Fibroblast of peridontal ligament (primary cell): ENCODE measurements around the gene ADGRL3.

ENCODE experiments used
- DNase-seq: peaks from one replicate; pipeline ENCODE4 v3.0.0-alpha.2; 2010; ENCODE audit errors: extremely low read depth

The ADGRL3 gene

DNA sequence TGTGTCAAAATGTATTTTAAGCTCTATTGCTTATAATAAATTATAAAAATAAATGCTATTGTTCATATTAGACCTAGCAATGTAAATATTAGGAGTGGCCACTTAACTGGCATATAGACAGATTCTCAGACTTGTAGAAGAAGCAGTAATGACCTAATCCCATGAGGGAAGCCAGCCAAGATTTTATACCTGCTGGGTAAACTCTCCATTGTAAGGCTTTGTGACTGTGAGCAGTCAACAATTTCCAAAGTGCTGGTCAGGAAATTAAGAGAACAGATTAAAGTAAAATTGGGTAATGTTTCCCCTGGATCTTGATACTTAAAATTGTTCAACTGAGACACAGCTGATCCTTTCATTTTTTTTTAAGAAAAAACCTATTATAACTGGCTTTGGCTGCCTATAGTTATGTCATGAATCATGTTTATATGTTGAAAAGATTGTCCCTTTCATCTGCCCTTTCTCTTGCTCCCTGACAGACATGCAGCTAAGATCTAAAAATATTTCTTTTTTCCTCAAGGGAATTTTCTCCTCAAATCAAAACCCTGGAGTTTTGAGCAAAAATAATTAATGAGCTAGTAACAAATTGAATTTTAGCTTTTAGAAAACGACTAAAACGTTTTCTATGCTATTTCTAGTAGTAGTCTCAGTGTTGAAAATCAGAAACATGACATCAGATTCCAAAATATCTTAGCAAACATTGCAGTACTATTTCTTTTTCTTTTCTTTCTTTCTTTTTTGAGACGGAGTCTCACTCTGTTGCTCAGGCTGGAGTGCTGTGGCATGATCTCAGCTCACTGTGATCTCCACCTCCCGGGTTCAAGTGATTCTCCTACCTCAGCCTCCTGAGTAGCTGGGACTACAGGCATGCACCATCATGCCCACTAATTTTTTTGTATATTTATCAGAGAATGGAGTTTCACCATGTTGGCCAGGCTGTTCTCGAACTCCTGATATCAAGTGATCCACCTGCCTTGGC is 77.9 kb downstream of the ADGRL3 start:
- DNase-seq: no peak

DNA sequence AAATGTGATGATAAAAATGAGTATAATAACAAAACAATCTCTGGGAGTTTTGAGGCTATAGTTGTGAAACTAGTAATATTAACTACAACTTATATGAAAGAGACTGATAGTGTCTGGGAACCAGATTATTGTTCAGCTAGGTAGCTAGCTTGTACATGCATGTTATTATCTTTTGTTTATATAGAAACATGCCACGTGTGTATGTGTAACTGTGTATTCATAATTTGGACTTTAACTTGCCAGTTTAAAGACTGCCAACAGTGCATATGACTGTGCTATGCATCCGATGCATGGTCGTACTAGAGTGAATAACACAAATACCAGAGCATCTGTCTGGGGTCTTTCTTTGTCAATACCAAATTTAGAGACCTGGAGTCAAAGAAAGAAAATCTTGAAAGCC is 92.2 kb downstream of the ADGRL3 start:
- no peak for DNase-seq

DNA sequence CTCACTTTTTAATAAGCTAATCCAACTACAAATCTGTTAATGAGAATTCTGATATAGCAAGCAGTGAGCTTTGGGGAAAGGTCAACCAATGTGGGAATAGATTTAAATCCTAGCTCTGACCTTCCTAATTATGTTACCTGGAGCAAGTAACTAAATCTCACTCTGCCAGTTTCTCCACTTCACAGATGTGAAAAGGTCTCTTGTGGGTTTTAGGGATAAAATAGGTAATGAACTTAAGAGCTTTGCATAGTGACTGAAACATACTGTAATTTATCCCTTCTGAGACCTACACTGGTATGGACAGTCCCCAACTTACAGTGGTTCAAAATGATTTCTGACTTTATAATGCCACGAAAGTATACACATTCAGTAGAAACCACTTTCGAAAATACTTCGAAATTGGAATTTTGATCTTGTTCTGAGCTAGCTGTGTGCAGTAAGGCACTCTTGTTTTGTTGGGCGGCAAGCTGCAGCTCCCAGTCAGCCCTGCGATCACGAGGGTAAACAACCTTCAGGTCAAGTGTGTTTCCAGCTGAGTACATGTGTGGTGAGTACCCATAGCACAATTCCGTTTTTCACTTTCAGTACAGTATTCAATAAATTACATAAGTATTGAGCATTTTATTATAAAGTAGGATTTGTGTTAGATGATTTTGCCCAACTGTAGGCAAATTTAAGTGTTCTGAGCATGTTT is 93.7 kb downstream of the ADGRL3 start:
- no peak for DNase-seq

DNA sequence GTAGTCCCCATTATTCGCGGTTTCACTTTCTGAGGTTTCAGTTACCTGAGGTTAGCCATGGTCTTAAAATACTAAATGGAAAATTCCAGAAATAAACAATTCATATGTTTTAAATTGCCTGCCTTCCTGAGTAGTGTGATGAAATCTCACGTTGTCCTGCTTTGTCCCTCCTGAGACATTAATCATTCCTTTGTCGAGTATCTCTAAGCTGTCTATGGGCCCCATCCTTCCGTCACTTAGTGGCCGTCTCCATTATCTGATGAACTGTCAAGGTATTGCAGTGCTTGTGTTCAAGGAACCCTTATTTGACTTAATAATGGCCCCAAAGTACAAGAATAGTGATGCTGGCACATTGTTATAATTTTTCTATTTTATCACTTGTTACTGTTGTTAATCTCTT is 94.8 kb downstream of the ADGRL3 start:
- no peak for DNase-seq

DNA sequence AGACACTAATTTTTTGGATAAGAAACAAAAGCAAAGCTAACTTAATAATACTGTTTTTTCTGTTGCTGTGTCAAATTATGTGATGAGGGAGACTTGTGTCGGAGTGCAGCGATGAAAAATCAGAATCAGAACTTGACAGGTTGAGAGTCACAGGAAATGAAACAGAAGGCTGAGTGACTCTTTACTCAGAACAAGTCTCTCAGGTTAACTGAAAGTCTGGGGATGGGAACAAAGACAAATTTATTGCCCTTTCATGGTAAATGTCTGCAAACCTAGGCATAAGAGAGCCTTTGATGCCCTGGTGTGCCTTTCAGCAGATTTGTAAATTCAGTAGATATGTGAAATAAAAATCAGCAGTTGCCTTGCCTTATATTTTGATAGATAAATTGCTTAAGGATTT is 96.0 kb downstream of the ADGRL3 start:
- DNase-seq: no peak

DNA sequence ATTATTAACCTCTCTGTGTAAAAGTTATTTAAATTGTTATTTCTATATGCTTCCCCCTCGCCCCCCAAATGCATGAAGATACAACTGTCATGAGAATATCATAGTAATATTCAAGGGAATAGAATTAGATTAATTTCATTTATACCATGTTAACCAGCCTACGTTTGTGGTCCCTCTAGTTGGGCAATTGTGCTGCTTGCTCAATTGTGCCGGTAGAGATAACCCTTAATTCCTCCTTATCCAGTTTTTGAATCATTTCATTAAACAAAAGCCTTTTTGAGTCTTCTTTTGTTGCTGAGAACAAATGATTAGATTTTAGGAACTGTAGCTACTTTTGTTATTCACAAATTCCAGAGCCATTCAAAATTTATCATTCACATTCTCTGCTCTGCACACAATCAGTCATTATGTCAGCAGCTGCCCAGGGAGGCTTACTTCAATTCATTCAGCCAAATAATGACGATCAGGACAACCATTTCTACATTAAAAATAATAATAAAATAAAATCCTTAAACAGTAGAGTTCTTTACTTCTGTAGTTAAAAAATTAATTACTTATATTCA is 98.1 kb downstream of the ADGRL3 start:
- no peak for DNase-seq

DNA sequence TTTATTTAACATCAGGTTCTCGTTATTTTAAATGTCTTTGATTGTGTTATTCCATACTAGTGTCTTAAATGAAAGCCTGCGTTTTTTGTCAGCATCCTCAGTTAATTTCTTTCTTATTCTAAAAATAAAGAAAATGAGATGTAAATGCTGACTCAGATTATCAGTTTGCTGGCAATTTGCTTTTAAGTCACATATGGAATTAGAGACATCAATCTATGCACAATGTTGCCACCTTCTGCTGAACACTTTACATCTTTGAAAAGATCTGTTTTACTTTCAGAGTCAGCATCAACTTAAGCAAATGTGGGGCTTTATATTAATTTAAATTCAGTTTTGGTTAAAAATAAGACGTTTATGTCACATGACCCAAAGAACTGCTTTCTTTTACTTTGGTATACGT is 99.2 kb downstream of the ADGRL3 start:
- no peak for DNase-seq

DNA sequence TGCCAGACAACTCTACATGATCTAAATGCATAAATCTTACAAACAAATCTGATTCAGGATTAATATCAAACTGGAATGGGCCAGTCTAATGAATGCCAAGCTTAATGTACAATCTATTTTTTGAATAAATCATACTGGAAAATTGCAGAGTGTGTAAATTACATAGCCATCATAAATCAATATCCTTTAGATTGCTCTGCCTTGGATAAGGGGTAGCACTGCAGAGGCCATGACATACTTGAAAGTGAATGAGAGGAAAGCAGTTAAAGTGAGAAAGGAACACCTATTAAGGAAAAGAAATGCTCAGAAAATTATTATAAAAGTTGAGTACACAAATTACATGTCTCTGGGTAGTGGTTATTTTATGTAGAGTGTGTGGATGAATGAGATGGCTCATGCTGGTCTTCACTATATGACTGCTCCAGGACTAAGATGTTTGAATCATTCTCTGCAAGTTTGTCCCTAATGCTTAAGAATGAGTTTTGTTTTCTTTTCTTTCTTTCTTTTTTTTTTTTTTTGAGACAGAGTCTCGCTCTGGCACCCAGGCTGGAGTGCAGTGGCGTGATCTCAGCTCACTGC is 100.2 kb downstream of the ADGRL3 start:
- DNase-seq: no peak

DNA sequence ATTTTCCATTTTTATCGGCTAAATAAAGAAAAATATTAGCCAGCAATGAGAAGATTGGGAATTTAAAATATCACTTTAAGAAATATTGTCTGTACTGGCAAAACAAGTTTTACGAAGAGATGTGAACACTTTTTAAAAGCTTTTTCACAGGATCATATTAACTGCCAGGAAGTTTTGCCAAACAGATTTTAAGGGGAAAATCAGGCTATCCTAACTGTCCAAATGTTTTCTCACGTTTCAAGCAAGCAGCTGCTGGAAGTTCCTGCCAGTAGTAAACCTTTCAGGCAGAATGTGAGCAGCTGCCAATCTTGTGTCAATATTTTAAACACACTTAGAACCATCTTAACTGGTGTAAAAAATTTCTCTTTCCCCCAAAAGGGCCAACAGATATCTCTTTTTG is 101.1 kb downstream of the ADGRL3 start:
- no peak for DNase-seq

DNA sequence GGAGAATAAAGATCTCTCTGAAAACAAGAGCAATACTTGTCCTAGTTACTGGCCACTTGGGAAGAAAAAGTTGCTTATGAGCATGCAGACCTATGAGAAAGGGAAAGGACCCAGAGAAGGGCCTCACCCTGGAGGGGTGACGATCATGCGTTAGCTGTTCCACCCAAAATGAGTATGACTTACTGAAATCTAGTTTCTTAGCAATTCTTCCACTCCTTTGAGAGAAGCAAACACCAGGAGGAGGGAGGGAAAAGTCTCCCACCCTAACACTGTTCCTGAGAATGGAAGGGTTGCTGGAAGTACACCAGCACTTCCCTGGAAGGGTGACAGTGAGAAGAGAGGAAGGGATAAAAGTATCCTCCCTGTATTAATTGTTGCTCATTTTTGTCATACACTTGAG is 107.9 kb downstream of the ADGRL3 start:
- DNase-seq: no peak

DNA sequence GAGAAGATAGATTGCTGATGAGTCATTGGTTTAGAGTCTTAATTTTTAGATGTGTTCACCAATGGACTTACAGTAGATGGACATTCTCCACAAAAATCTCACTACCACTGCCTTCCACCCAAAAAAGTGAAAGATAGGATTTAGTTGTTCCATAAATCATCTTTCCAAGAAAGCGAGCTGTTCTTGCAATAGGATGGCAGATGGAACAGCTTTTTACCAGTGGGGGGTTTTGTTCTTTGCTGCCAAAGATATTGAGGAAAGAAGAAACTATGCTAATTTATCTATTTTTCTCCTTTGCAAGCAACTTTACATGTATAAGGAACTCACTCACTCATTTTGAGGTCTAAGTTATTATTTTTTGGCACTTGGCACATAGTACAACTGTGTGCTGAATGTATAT is 109.5 kb downstream of the ADGRL3 start:
- no peak for DNase-seq

DNA sequence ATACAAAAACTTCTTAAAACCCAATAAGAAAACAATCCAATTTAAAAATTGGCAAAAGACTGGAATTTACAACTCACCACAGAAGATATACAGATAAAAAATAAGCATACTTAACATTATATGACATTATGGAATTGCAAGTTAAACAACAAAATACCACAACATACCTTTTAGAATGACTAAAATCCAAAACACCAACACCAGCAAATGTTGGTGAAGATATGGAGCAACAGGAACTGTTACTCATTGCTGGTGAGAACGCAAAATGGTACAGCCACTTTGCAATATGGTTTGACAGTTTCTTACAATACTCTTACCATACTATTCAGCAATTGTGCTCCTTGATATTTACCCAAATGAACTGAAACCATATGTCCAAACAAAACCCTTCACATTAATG is 112.4 kb downstream of the ADGRL3 start:
- no peak for DNase-seq

DNA sequence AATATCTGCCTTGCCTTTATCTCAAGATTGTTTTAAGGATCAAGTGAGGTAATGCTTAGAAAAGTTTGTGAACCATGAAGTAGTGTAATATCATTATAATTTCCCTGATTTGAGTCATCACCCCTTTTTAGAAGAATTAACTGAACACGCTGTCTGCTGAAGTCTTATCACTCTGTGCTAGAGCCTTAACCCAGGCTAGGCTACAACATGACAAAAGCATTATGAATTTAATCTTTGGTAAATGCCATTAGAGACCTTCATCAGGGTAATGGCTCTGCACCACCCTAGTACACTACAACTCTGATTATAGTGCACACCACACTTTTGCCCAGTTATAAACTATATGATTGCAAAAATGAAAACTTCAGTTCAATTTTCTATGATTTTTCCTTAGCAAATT is 118.3 kb downstream of the ADGRL3 start:
- DNase-seq: no peak

DNA sequence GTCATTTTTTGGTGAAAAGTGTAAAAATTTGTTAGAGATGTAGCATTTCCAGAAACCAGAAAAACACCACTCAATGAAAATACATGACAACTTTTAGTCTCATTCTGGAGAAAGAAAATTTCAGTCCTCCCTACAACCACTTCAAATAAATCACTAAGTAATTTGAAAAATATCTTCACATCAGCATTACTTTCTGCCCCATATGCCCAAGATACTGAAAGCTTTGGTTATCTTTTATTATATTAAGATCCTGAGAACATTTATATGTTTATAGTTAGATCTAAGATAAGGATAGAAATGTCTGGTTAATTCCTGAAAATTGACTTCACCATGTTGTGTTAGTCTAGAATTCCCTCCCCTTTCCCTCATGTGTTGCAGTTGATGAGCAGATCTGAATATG is 119.0 kb downstream of the ADGRL3 start:
- no peak for DNase-seq

DNA sequence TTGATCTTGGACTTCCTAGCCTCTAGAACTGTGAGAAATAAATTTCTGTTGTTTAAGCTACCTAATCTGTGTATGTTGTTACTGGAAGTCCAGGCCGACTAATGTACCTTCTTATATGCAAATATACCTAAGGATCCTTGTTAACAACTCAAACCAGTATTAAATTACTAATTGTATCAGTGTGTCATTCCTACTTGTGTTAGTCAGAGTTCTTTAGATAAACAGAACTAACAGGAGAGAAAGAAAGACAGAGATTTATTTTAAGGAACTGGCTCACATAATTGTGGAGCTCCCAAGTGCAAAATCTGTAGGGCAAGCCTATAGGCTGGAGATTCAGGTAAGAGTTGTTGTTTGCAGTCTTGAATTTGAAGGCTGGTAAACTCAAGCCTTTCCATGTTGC is 120.0 kb downstream of the ADGRL3 start:
- no peak for DNase-seq

DNA sequence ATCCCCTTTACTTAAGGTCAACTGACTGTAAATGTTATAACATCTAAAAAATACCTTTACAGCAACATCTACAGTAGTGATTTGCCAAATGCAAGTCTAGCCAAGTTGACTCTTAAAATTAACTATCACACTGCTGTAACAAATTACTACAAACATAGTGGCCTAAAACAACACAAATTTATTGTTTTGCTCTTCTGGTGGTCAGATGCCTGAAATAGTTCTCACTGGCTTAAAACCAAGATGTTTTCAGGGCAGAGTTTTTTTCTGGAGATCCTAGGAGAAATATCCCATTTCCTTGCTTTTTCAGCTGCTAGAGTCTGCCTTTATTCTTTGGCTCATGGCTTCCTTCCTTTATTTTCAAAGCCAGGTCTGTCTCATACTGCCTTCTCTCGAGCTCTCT is 120.5 kb downstream of the ADGRL3 start:
- no peak for DNase-seq

DNA sequence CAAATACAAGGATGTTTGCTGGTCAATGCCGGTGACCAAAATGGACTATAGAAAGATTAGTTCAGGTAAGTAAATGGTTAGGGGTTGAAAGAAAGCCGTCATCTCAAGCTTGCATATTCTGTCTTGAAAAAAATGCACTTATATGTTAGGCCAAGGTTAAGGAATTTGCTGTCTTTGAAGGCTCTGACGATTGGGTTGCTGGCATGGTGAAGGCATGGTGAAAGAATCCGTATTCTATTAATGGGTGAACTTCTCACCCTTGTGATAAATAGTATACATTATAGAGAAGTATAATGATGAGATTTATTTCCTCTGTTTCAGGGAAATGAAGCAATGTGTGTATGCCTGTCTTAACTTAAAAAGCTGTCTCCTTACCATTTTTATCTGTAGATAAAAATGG is 132.6 kb downstream of the ADGRL3 start:
- no peak for DNase-seq

DNA sequence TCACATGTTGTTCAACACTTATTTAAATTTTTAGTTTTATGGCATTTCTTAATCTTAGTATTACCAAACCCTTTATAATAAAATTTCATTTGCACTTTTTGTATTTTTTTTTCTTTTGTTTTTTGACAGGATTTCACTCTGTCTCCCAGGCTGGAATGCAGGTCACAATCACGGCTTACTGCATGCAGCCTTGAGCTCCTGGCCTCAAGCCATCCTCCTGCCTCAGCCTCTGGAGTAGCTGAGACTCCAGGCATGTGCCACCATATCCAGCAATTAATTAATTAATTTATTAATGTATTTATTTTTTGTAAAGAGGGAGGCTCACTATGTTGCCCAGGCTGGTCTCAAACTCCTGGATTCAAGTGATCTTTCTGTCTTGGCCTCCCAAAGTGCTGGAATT is 133.4 kb downstream of the ADGRL3 start:
- no peak for DNase-seq

DNA sequence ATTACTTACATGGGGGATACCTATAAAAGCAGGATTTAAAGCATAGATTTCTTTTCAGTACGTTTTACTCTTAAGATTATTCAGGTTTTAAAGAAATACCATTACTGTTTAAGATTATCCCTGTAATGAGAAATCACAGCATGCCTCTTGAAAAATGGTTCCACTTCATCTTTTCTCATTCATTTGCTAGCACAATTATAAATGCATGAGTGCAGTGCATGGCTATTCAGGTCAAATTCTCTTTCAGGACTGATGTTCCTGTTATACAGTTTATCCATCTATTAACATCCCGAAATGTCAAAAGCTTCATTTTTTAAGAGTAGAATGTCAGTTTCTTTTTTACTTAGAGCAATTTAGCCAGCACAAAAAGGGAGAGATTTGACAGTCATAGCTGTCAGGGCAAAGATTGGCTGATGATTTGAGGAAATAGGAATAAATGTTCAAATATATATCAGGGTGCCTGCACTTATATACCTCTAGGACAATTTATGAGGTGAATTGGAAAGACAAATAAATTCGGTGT is 135.2 kb downstream of the ADGRL3 start:
- DNase-seq: no peak

DNA sequence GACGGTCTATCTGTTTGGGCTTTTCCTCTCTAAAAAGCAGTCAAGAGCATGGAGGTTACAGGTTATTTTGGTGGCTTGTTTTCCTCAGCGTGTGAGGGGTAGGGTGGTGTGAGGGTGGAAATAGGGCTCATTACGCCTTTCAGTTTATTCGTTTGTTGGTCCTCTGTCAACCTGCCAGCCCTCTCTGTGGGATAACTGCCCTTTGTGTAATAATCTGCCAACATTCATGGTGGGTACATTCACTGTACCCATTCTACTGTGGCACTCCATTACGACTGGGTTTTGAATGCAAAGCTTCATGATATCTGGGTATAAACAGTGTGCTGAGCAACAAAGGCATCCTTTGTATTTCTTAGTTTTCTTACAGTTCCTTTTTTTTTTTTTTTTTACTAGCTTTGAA is 136.4 kb downstream of the ADGRL3 start:
- DNase-seq: no peak

DNA sequence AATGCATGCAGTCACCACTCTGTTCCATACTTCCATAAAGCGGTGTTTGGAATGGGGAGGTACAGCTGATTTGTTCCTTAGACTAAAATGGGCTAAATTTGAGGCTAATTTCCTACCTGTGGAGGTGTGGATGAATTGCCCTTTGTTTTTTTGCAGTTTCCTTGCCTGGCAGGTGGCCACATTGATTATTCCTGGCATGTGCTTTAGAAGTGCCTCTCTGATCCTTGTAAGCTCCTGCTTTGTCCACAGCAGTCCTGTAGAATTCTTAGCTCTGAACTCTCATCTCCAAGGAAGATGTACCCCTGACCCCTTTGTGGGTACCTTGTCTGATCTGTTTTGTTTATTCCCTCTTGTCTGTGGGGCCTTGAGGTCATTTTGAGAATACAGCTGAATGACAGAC is 136.8 kb downstream of the ADGRL3 start:
- no peak for DNase-seq

DNA sequence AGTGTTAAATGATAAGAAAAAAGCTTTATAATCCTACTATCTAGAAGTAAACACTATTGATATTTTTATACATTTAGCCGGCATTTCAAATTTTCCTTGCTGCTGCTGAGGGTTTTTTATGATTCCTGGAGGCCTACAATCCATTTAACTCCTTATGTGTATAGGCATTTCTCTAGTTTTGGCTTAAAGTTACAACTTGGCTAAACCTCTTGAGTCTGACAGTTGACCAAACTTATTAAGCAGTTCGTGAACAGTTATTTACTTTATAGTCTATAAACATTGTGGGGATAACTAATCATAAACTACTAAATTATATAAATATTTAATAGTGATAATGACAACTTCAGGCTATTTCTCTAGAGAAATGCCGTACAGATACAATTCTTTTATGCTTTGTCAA is 141.9 kb downstream of the ADGRL3 start:
- DNase-seq: no peak
